ENCODE data around the gene APOOL.

Gene APOOL

GRCh38 chrX:85020216-85020615, 16.5 kb downstream of the APOOL start:
- Histone ChIP-seq H3K4me3 (ENCODE audit: extremely low read depth, insufficient read depth, low read length, poor library complexity, severe bottlenecking) (no peak overlapping the region), H3K27ac (ENCODE audit: low read depth, low read length, severe bottlenecking) (no peak overlapping the region), H3K9me3 (ENCODE audit: control insufficient read depth, low read length) (no peaks in the 10 kb centered on the region), H3K4me1 (ENCODE audit: control insufficient read depth, insufficient read depth, low read length, poor library complexity, severe bottlenecking) (peaks cover 4% of the 10 kb centered on the region), H3K36me3 (ENCODE audit: control insufficient read depth, insufficient read depth, low read length) (no peaks in the 10 kb centered on the region)
- 80 to 100% methylated on average over 1 of the region's 4 CpGs for WGBS, 2 experiments (ENCODE audit: insufficient coverage in 2 of 2)

- WGBS, 2 experiments (ENCODE audit: insufficient coverage in 2 of 2), result no CpG with 5 or more reads among the region's 2 CpGs
- Histone ChIP-seq H3K27ac (ENCODE audit: low read depth, low read length, severe bottlenecking) (no peak overlapping the region), H3K4me1 (ENCODE audit: control insufficient read depth, insufficient read depth, low read length, poor library complexity, severe bottlenecking) (no peaks in the 10 kb centered on the region), H3K9me3 (ENCODE audit: control insufficient read depth, low read length) (no peaks in the 10 kb centered on the region), H3K4me3 (ENCODE audit: extremely low read depth, insufficient read depth, low read length, poor library complexity, severe bottlenecking) (no peak overlapping the region), H3K36me3 (ENCODE audit: control insufficient read depth, insufficient read depth, low read length) (no peaks in the 10 kb centered on the region)
These were observed 20.4 kb downstream of the APOOL start for GRCh38 chrX:85024044-85024443.

- Histone ChIP-seq H3K36me3 (ENCODE audit: control insufficient read depth, insufficient read depth, low read length) (no peaks in the 10 kb centered on the region), H3K4me3 (ENCODE audit: extremely low read depth, insufficient read depth, low read length, poor library complexity, severe bottlenecking) (no peak overlapping the region), H3K9me3 (ENCODE audit: control insufficient read depth, low read length) (no peaks in the 10 kb centered on the region), H3K27ac (ENCODE audit: low read depth, low read length, severe bottlenecking) (no peak overlapping the region), H3K4me1 (ENCODE audit: control insufficient read depth, insufficient read depth, low read length, poor library complexity, severe bottlenecking) (no peaks in the 10 kb centered on the region)
- 100% methylated on average over 1 of the region's 3 CpGs; no CpG with 5 or more reads in 1 of the 2 experiments for WGBS, 2 experiments (ENCODE audit: insufficient coverage in 2 of 2)
These were observed 20.9 kb downstream of the APOOL start for GRCh38 chrX:85024562-85024961.

GRCh38 chrX:85026170-85026569, 22.5 kb downstream of the APOOL start:
- no peaks in the 10 kb centered on the region for H3K4me1 ChIP-seq (ENCODE audit: control insufficient read depth, insufficient read depth, low read length, poor library complexity, severe bottlenecking)
- no peak overlapping the region for H3K27ac ChIP-seq (ENCODE audit: low read depth, low read length, severe bottlenecking)
- no peaks in the 10 kb centered on the region for H3K9me3 ChIP-seq (ENCODE audit: control insufficient read depth, low read length)
- no peaks in the 10 kb centered on the region for H3K36me3 ChIP-seq (ENCODE audit: control insufficient read depth, insufficient read depth, low read length)
- H3K4me3 ChIP-seq (ENCODE audit: extremely low read depth, insufficient read depth, low read length, poor library complexity, severe bottlenecking), result no peak overlapping the region

- Histone ChIP-seq H3K9me3 (ENCODE audit: control insufficient read depth, low read length) (no peaks in the 10 kb centered on the region), H3K4me3 (ENCODE audit: extremely low read depth, insufficient read depth, low read length, poor library complexity, severe bottlenecking) (no peak overlapping the region)
These were observed 25.4 kb downstream of the APOOL start for GRCh38 chrX:85029043-85029442.

GRCh38 chrX:85031505-85031904, 27.8 kb downstream of the APOOL start:
- H3K4me1 ChIP-seq (ENCODE audit: control insufficient read depth, insufficient read depth, low read length, poor library complexity, severe bottlenecking), result no peaks in the 10 kb centered on the region
- H3K9me3 ChIP-seq (ENCODE audit: control insufficient read depth, low read length), result no peaks in the 10 kb centered on the region
- H3K36me3 ChIP-seq (ENCODE audit: control insufficient read depth, insufficient read depth, low read length), result no peaks in the 10 kb centered on the region
- H3K27ac ChIP-seq (ENCODE audit: low read depth, low read length, severe bottlenecking), result no peak overlapping the region
- H3K4me3 ChIP-seq (ENCODE audit: extremely low read depth, insufficient read depth, low read length, poor library complexity, severe bottlenecking), result no peak overlapping the region
- no CpG with 5 or more reads among the region's 2 CpGs for WGBS, 2 experiments (ENCODE audit: insufficient coverage in 2 of 2)

More at GRCh38 chrX:85029043-85029442, 25.4 kb downstream of the APOOL start:
- no peaks in the 10 kb centered on the region for H3K4me1 ChIP-seq (ENCODE audit: control insufficient read depth, insufficient read depth, low read length, poor library complexity, severe bottlenecking)
- no peaks in the 10 kb centered on the region for H3K36me3 ChIP-seq (ENCODE audit: control insufficient read depth, insufficient read depth, low read length)
- H3K27ac ChIP-seq (ENCODE audit: low read depth, low read length, severe bottlenecking), result no peak overlapping the region

GRCh38 chrX:85037114-85037513, 33.4 kb downstream of the APOOL start:
- Histone ChIP-seq H3K9me3 (ENCODE audit: control insufficient read depth, low read length) (no peaks in the 10 kb centered on the region), H3K27ac (ENCODE audit: low read depth, low read length, severe bottlenecking) (no peak overlapping the region), H3K4me3 (ENCODE audit: extremely low read depth, insufficient read depth, low read length, poor library complexity, severe bottlenecking) (no peak overlapping the region), H3K4me1 (ENCODE audit: control insufficient read depth, insufficient read depth, low read length, poor library complexity, severe bottlenecking) (no peaks in the 10 kb centered on the region), H3K36me3 (ENCODE audit: control insufficient read depth, insufficient read depth, low read length) (no peaks in the 10 kb centered on the region)
- WGBS, 2 experiments (ENCODE audit: insufficient coverage in 2 of 2), result 40% methylated on average over 1 of the region's 3 CpGs; no CpG with 5 or more reads in 1 of the 2 experiments

GRCh38 chrX:85051627-85052026, 48.0 kb downstream of the APOOL start:
- Histone ChIP-seq H3K36me3 (ENCODE audit: control insufficient read depth, insufficient read depth, low read length) (no peaks in the 10 kb centered on the region), H3K27ac (ENCODE audit: low read depth, low read length, severe bottlenecking) (no peak overlapping the region), H3K9me3 (ENCODE audit: control insufficient read depth, low read length) (no peaks in the 10 kb centered on the region), H3K4me3 (ENCODE audit: extremely low read depth, insufficient read depth, low read length, poor library complexity, severe bottlenecking) (no peak overlapping the region), H3K4me1 (ENCODE audit: control insufficient read depth, insufficient read depth, low read length, poor library complexity, severe bottlenecking) (no peaks in the 10 kb centered on the region)
- 100% methylated on average over 1 of the region's 1 CpG; no CpG with 5 or more reads in 1 of the 2 experiments for WGBS, 2 experiments (ENCODE audit: insufficient coverage in 2 of 2)

- Histone ChIP-seq H3K4me3 (ENCODE audit: extremely low read depth, insufficient read depth, low read length, poor library complexity, severe bottlenecking) (no peak overlapping the region), H3K27ac (ENCODE audit: low read depth, low read length, severe bottlenecking) (no peak overlapping the region), H3K36me3 (ENCODE audit: control insufficient read depth, insufficient read depth, low read length) (no peaks in the 10 kb centered on the region), H3K4me1 (ENCODE audit: control insufficient read depth, insufficient read depth, low read length, poor library complexity, severe bottlenecking) (no peaks in the 10 kb centered on the region), H3K9me3 (ENCODE audit: control insufficient read depth, low read length) (no peaks in the 10 kb centered on the region)
- no CpG with 5 or more reads among the region's 3 CpGs for WGBS, 2 experiments (ENCODE audit: insufficient coverage in 2 of 2)
These were observed 48.5 kb downstream of the APOOL start for GRCh38 chrX:85052205-85052604.

GRCh38 chrX:85052636-85053343, 49.1 kb downstream of the APOOL start:
- Histone ChIP-seq H3K36me3 (ENCODE audit: control insufficient read depth, insufficient read depth, low read length) (no peaks in the 10 kb centered on the region), H3K27ac (ENCODE audit: low read depth, low read length, severe bottlenecking) (no peak overlapping the region), H3K4me1 (ENCODE audit: control insufficient read depth, insufficient read depth, low read length, poor library complexity, severe bottlenecking) (no peaks in the 10 kb centered on the region), H3K9me3 (ENCODE audit: control insufficient read depth, low read length) (no peaks in the 10 kb centered on the region), H3K4me3 (ENCODE audit: extremely low read depth, insufficient read depth, low read length, poor library complexity, severe bottlenecking) (no peak overlapping the region)
- WGBS, 2 experiments (ENCODE audit: insufficient coverage in 2 of 2), result no CpG with 5 or more reads among the region's 2 CpGs

- Histone ChIP-seq H3K27ac (ENCODE audit: low read depth, low read length, severe bottlenecking) (no peak overlapping the region), H3K9me3 (ENCODE audit: control insufficient read depth, low read length) (no peaks in the 10 kb centered on the region), H3K36me3 (ENCODE audit: control insufficient read depth, insufficient read depth, low read length) (no peaks in the 10 kb centered on the region), H3K4me1 (ENCODE audit: control insufficient read depth, insufficient read depth, low read length, poor library complexity, severe bottlenecking) (no peaks in the 10 kb centered on the region), H3K4me3 (ENCODE audit: extremely low read depth, insufficient read depth, low read length, poor library complexity, severe bottlenecking) (no peak overlapping the region)
- WGBS, 2 experiments (ENCODE audit: insufficient coverage in 2 of 2), result 100% methylated on average over 1 of the region's 4 CpGs; no CpG with 5 or more reads in 1 of the 2 experiments
These were observed 62.0 kb downstream of the APOOL start for GRCh38 chrX:85065512-85066198.

Measured in mesodermal cell (in vitro differentiated cells).